Measurements from ENCODE around the gene LMO1.

The LMO1 gene

DNA sequence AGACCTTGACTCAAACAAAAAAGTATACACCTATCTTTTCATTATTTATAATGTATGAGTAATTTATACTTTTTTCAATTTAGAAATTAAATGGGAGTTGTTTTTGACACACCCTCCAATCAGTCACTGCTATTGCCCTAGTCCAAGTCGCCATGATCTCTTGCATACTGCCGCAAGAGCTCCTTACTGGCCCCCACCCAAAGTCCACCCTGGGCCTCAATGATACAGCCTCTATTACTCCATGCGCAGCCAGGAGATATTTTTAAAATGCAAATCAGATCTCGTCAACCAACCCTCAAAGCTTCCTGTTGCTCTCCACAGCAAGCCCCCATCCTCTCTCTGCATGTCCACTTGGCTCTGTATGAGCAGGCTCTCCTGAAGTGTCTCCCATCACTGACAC lies 12.8 kb upstream of the LMO1 start:
- Mint-ChIP-seq H3K4me3 (no peak overlapping the region), H3K9me3 (no peaks in the 10 kb centered on the region), H3K27me3 (peaks cover 17% of the 10 kb centered on the region), H3K27ac (no peak overlapping the region), H3K4me1 (no peaks in the 10 kb centered on the region)
- ATAC-seq = no peak
- DNase-seq = no peak

- no peak for ATAC-seq
- no peak for DNase-seq
- peaks cover 5% of the 10 kb centered on the region for H3K4me1 Mint-ChIP-seq
- H3K9me3 Mint-ChIP-seq = no peaks in the 10 kb centered on the region
- peaks cover 49% of the 10 kb centered on the region for H3K27me3 Mint-ChIP-seq
- H3K4me3 Mint-ChIP-seq = no peak overlapping the region
- no peak overlapping the region for H3K27ac Mint-ChIP-seq
Measured at GRCh38 chr11:8273287-8273686, 9.6 kb upstream of the LMO1 start.

GRCh38 chr11:8271106-8271886 lies 7.6 kb upstream of the LMO1 start:
- peaks cover 64% of the 10 kb centered on the region for H3K27me3 Mint-ChIP-seq
- ATAC-seq = no peak

DNA sequence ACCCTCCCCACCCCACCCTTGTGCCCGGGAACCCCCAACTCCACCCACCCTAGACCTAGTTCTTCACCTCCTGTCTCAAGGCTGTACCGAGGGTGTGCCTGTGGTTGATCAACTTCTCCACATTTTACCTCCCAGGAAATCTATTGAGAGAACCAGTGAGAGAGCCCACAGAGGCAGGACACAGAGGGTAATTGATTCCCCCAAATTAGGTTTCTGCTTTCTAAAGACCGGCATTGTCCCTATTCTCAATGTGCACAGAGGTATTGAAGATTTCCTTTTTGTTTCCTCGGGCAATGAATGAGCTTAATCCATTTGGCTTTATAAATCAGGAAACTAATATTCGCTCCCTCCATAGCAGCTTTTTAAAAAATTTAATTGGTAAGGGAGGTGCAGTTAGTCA lies 6.0 kb upstream of the LMO1 start:
- no peak for ATAC-seq
- no peaks in the 10 kb centered on the region for H3K9me3 Mint-ChIP-seq
- no peak overlapping the region for H3K27ac Mint-ChIP-seq
- DNase-seq = no peak
- H3K4me3 Mint-ChIP-seq = no peak overlapping the region
- H3K27me3 Mint-ChIP-seq = peaks cover 74% of the 10 kb centered on the region
- H3K4me1 Mint-ChIP-seq = peaks cover 9% of the 10 kb centered on the region

More at GRCh38 chr11:8271106-8271886, 7.6 kb upstream of the LMO1 start:
- H3K4me1 Mint-ChIP-seq = peaks cover 5% of the 10 kb centered on the region
- no peaks in the 10 kb centered on the region for H3K9me3 Mint-ChIP-seq
- H3K4me3 Mint-ChIP-seq = no peak overlapping the region
- DNase-seq = no peak
- H3K27ac Mint-ChIP-seq = no peak overlapping the region

- no peak overlapping the region for H3K27ac Mint-ChIP-seq
- ATAC-seq = peak; percentile 39
- no peaks in the 10 kb centered on the region for H3K9me3 Mint-ChIP-seq
- peak overlapping the region; percentile 45 to 62 for H3K4me3 Mint-ChIP-seq
- peaks cover 15% of the 10 kb centered on the region for H3K4me1 Mint-ChIP-seq
- DNase-seq = no peak
- peaks cover 81% of the 10 kb centered on the region for H3K27me3 Mint-ChIP-seq
Measured at GRCh38 chr11:8268530-8269400, 5.1 kb upstream of the LMO1 start.

DNA sequence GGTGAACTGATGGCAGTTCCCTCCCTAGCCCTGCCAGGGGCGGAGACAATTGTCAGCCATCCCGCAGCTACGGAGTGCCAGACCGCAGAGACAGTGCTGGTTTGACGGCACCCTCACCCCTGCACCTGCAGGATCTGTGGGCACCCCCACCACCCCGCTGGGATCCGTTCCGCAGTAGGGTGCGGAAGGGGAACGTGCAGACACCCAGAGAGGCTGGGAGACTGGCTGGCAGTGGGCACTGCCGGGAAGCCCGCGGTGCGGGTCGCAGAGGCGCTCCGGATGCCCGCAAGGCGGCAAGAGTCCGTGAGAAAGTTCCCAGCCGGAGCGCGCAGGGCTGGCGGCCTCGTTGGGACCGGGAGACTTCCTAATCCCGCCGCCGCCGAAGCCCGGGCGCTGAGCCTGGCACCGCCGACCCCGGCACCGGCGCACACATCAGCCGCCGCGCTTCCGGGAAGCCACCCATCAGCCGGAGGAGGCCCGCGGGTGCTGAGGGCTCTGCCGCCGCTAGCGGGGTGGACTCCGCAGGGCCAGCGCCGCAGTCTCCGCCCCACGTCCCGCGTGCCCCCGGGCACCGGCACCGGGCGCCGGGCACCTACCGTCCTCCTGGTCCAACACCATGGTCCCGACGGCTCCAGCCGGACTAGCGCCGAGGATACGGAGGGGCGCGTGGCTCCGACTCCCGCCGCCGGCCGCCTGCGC lies 4.3 kb upstream of the LMO1 start:
- Mint-ChIP-seq H3K27me3 (peaks cover 89% of the 10 kb centered on the region), H3K4me1 (peaks cover 21% of the 10 kb centered on the region), H3K27ac (no peak overlapping the region), H3K9me3 (no peaks in the 10 kb centered on the region), H3K4me3 (peak overlapping the region; percentile 47 to 66)
- DNase-seq (peak in 1 of 2 donors; percentile 33), ATAC-seq (peak; percentile 66)

GRCh38 chr11:8267280-8267679 lies 3.6 kb upstream of the LMO1 start:
- ATAC-seq (no peak), DNase-seq (no peak)
- Mint-ChIP-seq H3K4me3 (no peak overlapping the region), H3K4me1 (peaks cover 28% of the 10 kb centered on the region), H3K27me3 (peaks cover 95% of the 10 kb centered on the region), H3K9me3 (no peaks in the 10 kb centered on the region), H3K27ac (no peak overlapping the region)

- ATAC-seq (no peak), DNase-seq (no peak)
- Mint-ChIP-seq H3K27ac (no peak overlapping the region), H3K9me3 (no peaks in the 10 kb centered on the region), H3K27me3 (peaks cover 95% of the 10 kb centered on the region), H3K4me3 (no peak overlapping the region), H3K4me1 (peaks cover 29% of the 10 kb centered on the region)
Measured at GRCh38 chr11:8266246-8267241, 2.9 kb upstream of the LMO1 start.

- no peak overlapping the region for H3K4me3 Mint-ChIP-seq
- DNase-seq (no peak), ATAC-seq (no peak)
- H3K27me3 Mint-ChIP-seq = peaks cover 95% of the 10 kb centered on the region
- H3K9me3 Mint-ChIP-seq = no peaks in the 10 kb centered on the region
- H3K4me1 Mint-ChIP-seq = peaks cover 29% of the 10 kb centered on the region
- H3K27ac Mint-ChIP-seq = no peak overlapping the region
Measured at GRCh38 chr11:8265681-8266241, 2.1 kb upstream of the LMO1 start.

DNA sequence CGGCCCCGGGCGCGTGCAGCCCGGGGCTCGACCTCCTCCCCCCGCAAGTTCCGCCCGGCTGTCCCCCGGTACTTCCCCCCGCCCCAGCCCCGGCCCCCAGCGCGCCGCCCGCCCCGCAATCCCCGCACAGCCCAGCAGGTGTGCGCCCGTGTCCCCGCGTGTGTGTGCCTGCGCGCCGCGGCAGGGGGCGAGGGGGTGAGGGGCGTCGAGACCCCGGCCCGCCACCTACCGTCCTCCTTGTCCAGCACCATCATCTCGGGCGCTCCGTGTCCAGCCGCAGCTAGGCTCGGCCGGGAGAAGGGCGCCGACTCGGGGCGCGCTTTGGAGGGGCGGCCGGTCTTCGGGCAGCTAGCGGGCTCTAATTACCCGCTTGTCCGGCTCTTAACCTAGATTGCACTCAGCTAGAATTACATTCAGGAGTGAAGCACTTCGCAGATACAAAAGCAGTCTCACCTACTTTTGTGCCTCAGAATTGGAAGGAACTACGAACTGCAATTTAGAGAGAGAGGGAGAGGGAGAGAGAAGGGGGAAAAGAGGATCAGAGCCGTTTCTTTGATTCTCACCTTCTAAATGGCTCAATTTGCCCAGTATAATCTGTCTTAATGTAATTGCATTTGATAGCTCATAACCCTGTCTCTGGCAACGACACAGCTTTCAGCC lies 439 bp downstream of the LMO1 start:
- DNase-seq = no peak
- peak; percentile 18 for ATAC-seq
- Mint-ChIP-seq H3K27me3 (peaks cover 92% of the 10 kb centered on the region), H3K9me3 (no peaks in the 10 kb centered on the region), H3K4me1 (peaks cover 24% of the 10 kb centered on the region), H3K4me3 (peak overlapping the region; percentile 62), H3K27ac (no peak overlapping the region)

DNA sequence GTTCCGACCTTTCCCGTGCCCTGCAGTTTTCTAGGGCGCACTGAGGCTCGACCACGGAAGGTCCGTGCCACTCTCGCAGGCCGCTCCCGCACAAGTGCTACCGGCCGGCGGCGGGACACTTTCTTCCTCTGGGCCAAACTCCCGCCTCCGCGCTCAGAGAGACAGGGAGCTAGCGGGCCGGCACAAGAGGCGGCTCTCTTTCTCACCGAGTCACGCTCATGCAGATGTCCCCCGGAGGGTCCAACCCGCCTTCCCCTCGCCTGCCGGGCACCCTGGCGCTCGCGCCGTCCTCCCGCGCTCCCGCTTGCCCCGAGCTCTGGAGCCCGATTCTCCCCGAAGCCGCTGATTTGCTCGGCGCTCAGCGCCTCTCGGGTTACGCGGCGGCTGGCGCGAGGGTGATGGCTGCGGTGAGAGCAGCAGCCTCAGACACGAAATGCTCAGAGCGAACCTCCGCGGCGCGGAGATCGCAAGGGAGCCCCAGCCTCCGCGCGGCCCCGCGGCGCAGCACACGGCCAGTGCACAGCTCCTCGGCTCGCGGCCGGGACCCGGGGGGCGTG lies 1.0 kb downstream of the LMO1 start:
- peaks cover 90% of the 10 kb centered on the region for H3K27me3 Mint-ChIP-seq
- H3K27ac Mint-ChIP-seq = no peak overlapping the region
- peak; percentile 30 to 48 for DNase-seq
- peaks cover 24% of the 10 kb centered on the region for H3K4me1 Mint-ChIP-seq
- H3K4me3 Mint-ChIP-seq = peak overlapping the region; percentile 69 to 73
- H3K9me3 Mint-ChIP-seq = no peaks in the 10 kb centered on the region
- ATAC-seq = peak; percentile 44

DNA sequence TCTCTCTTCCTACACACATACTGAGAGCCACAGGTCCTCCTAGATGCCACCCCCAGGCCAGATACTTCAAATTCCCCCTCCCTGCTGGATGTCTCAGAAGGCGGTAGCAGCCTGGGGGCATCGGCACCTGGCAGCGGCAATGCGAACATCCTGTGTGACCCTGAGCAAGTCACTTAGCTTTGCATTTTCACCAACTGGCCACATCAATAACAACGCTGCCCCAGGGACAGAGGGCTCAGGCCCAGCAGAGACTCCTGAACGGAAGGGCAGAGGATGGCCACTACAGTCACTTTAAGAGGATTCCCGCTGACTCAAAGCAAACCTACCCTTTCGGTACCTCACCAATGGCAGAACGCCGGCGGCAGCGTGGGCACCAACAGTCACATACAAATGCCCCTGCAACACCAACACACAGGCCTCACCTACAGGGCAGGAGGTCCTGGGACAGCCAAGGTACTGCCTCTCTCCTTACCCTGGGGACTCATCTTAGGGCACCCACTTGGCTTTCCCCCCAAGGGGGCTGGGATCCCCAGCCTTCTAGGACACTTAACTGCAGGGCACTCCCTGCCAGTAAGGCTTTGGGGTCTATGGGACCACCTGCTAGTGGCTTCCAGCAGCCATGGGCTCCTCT lies 1.6 kb downstream of the LMO1 start:
- H3K4me1 Mint-ChIP-seq = peaks cover 24% of the 10 kb centered on the region
- H3K27me3 Mint-ChIP-seq = peaks cover 84% of the 10 kb centered on the region
- no peak overlapping the region for H3K27ac Mint-ChIP-seq
- DNase-seq (no peak), ATAC-seq (no peak)
- peak overlapping the region in 1 of 2 donors; percentile 73 for H3K4me3 Mint-ChIP-seq
- H3K9me3 Mint-ChIP-seq = no peaks in the 10 kb centered on the region

- H3K27me3 Mint-ChIP-seq = peaks cover 76% of the 10 kb centered on the region
- H3K27ac Mint-ChIP-seq = no peak overlapping the region
- H3K4me3 Mint-ChIP-seq = no peak overlapping the region
- DNase-seq (no peak), ATAC-seq (no peak)
- peaks cover 24% of the 10 kb centered on the region for H3K4me1 Mint-ChIP-seq
- H3K9me3 Mint-ChIP-seq = no peaks in the 10 kb centered on the region
Measured at GRCh38 chr11:8261291-8261690, 2.4 kb downstream of the LMO1 start.
